K562 (cell line): ENCODE results near the gene SDF4. TPM values are rescaled to one million over a fixed set of nuclear protein-coding genes. Genes with fewer than 3 reads are reported as not detected.
A peak's percentile ranks its signal among the peaks of the same experiment; 100 is the strongest.

ENCODE experiments used
- ATAC-seq: fragments of 200-7000 bp; cut with Tn5 transposase; 3 replicates; pipeline ENCODE4 v1.9.1; 2020; ENCODE audit warnings: moderate library complexity
- BruUV-seq: library from RNA; stranded (reverse); fragments of 400-500 nt; replicated peaks from 2 replicates; lab custom pipeline; 2021; lab: Mats Ljungman, UMichigan
- CTCF ChIA-PET: fragments of 300-600 bp; formaldehyde crosslinking; extraction: SDS; loops from one replicate; lab custom pipeline; 2021; ENCODE audit warnings: low intra/inter-chr PET ratio; lab: Yijun Ruan, JAX
- POLR2A ChIA-PET: fragments of 300-600, 350-650 bp; sonication (Branson Sonifier 250); formaldehyde crosslinking; extraction: SDS; loops from one replicate; lab custom pipeline; 2021; ENCODE audit warnings: antibody characterized with exemption, inconsistent platforms; lab: Yijun Ruan, JAX
- DNase-seq, 4 experiments: peaks; one replicate each; pipeline versions ENCODE4 v3.0.0 to v3.0.0-alpha.2; 2011 to 2018; ENCODE audit warnings: low spot score in 3 of 4, mixed read lengths in 3 of 4; ENCODE audit errors: extremely low read depth in 1 of 4
- FAIRE-seq: peaks from 2 replicates; lab custom pipeline; 2011; peaks lifted over from hg19 to GRCh38; lab: Jason Lieb, UNC
- H2AFZ ChIP-seq: 2 replicates; pipeline ENCODE4 v1.6.0; 2011; ENCODE audit warnings: low read depth, low read length, control low read depth, inconsistent platforms
- H3K27ac ChIP-seq: fragments of 200-600 bp; 3 replicates; pipeline ENCODE4 v1.8.0; 2011; ENCODE audit warnings: low read depth, mild to moderate bottlenecking, control low read depth, inconsistent platforms, low read length, moderate library complexity, mixed read lengths; ENCODE audit errors: extremely low read depth
- H3K27me3 ChIP-seq, 2 experiments: fragments of 300-600 bp in 1 of 2; 2 replicates in 1 of 2; 3 replicates in 1 of 2; pipeline versions ENCODE4 v1.6.0 to v1.8.0; 2011; ENCODE audit warnings: inconsistent platforms in 2 of 2, low read length in 2 of 2, mild to moderate bottlenecking in 1 of 2, mixed read lengths in 1 of 2, moderate library complexity in 1 of 2; ENCODE audit not compliant: control insufficient read depth in 2 of 2, insufficient read depth in 2 of 2
- H3K36me3 ChIP-seq: fragments of 300-600 bp; 3 replicates; pipeline ENCODE4 v1.8.0; 2011; ENCODE audit warnings: mild to moderate bottlenecking, low read length, inconsistent platforms; ENCODE audit not compliant: control insufficient read depth, insufficient read depth
- H3K4me1 ChIP-seq, 2 experiments: fragments of 200-600 bp in 1 of 2; replicated peaks in 1 of 2; 2 replicates in 1 of 2; 3 replicates in 1 of 2; pipeline versions ENCODE4 v1.5.1 to v1.8.0; 2011; ENCODE audit warnings: inconsistent platforms in 2 of 2, low read length in 2 of 2, mild to moderate bottlenecking in 1 of 2, mixed read lengths in 1 of 2, moderate library complexity in 1 of 2; ENCODE audit not compliant: control insufficient read depth in 2 of 2, insufficient read depth in 2 of 2
- H3K4me2 ChIP-seq: 2 replicates; pipeline ENCODE4 v1.6.1; 2011; ENCODE audit warnings: low read length, control low read depth, inconsistent platforms, mixed read lengths; ENCODE audit not compliant: insufficient read depth
- H3K4me3 ChIP-seq: fragments of 200-600 bp; sonication (generic), shearing (Covaris generic); 2 replicates; pipeline ENCODE4 v1.5.1; 2016; ENCODE audit warnings: control low read depth, inconsistent platforms
- H3K79me2 ChIP-seq: fragments of 200-600 bp; 3 replicates; pipeline ENCODE4 v1.8.0; 2011; ENCODE audit warnings: low read length, inconsistent platforms; ENCODE audit not compliant: control insufficient read depth, insufficient read depth
- H3K9ac ChIP-seq, 2 experiments: 2 replicates each; pipeline versions ENCODE4 v1.6.0 to v1.6.1; 2011; ENCODE audit warnings: low read depth in 2 of 2, low read length in 2 of 2, control low read depth in 1 of 2, inconsistent platforms in 1 of 2, mild to moderate bottlenecking in 1 of 2, mixed read lengths in 1 of 2; ENCODE audit not compliant: insufficient read depth in 1 of 2
- H3K9me1 ChIP-seq: one replicate; pipeline ENCODE4 v1.6.0; 2011; ENCODE audit warnings: inconsistent platforms, mild to moderate bottlenecking, low read length, moderate library complexity; ENCODE audit not compliant: control insufficient read depth, insufficient read depth
- H3K9me3 ChIP-seq: replicated peaks from 2 replicates; pipeline ENCODE4 v1.5.1; 2011; ENCODE audit warnings: low read depth, low read length, inconsistent platforms; ENCODE audit not compliant: control insufficient read depth, insufficient read depth
- H4K20me1 ChIP-seq: replicated peaks from 2 replicates; pipeline ENCODE4 v1.6.1; 2011; ENCODE audit warnings: low read length, inconsistent platforms, mixed read lengths; ENCODE audit not compliant: control insufficient read depth, insufficient read depth
- DPF2 ChIP-seq: fragments of 450-650 bp; IDR thresholded peaks from 2 replicates; pipeline ENCODE4 v1.6.1; 2016
- FOXA3 ChIP-seq, 2 experiments: fragments of 450-650 bp in 1 of 2; sonication (generic) in 1 of 2; formaldehyde crosslinking; IDR thresholded peaks in 1 of 2; conservative IDR thresholded peaks in 1 of 2; 2 replicates each; pipeline versions ENCODE4 v1.4.0 to v1.8.0; 2020 to 2022; ENCODE audit warnings: mild to moderate bottlenecking in 2 of 2, missing genetic modification reagents in 1 of 2
- MAX ChIP-seq: sonication (generic); formaldehyde crosslinking; IDR thresholded peaks from 2 replicates; pipeline ENCODE4 v1.9.0; 2022; ENCODE audit warnings: mild to moderate bottlenecking, missing genetic modification reagents
- MIER1 ChIP-seq: fragments of 450-650 bp; IDR thresholded peaks from 2 replicates; pipeline ENCODE4 v1.6.1; 2016; ENCODE audit warnings: antibody characterized with exemption, mild to moderate bottlenecking, low read depth
- POLR2G ChIP-seq: fragments of 200-400 bp; formaldehyde crosslinking; IDR thresholded peaks from 2 replicates; pipeline ENCODE4 v1.6.1; 2017; ENCODE audit warnings: low read depth, mild to moderate bottlenecking, antibody characterized with exemption, low read length, moderate library complexity
- RAD21 ChIP-seq, 2 experiments: fragments of 250-450 bp in 1 of 2; fragments of 450-650 bp in 1 of 2; sonication (Bioruptor Pico) in 1 of 2; formaldehyde crosslinking in 1 of 2; IDR thresholded peaks in 1 of 2; conservative IDR thresholded peaks in 1 of 2; 2 replicates each; pipeline versions ENCODE4 v1.4.0 to v1.8.0; 2020 to 2022; ENCODE audit warnings: mild to moderate bottlenecking in 2 of 2, moderate library complexity in 1 of 2
- RBFOX2 ChIP-seq: fragments of 200-400 bp; formaldehyde crosslinking; IDR thresholded peaks from 2 replicates; pipeline ENCODE4 v1.6.1; 2017; ENCODE audit warnings: low read depth, mild to moderate bottlenecking, low read length, moderate library complexity
- ZBTB34 ChIP-seq: fragments of 250-450 bp; sonication (Bioruptor Pico); IDR thresholded peaks from 2 replicates; pipeline ENCODE4 v1.8.0; 2021; ENCODE audit warnings: mild to moderate bottlenecking, moderate library complexity
- ZC3H11A ChIP-seq: IDR thresholded peaks from 2 replicates; pipeline ENCODE4 v1.6.1; 2012; ENCODE audit warnings: low read depth, low read length, improper control_type of control experiment
- ZNF143 ChIP-seq: sonication (generic); formaldehyde crosslinking; IDR thresholded peaks from 2 replicates; pipeline ENCODE4 v1.9.0; 2022; ENCODE audit warnings: mild to moderate bottlenecking, missing genetic modification reagents
- ZNF79 ChIP-seq: fragments of 250-450 bp; sonication (Bioruptor Pico); IDR thresholded peaks from 2 replicates; pipeline ENCODE4 v1.4.0; 2020; ENCODE audit warnings: low read depth, mild to moderate bottlenecking, moderate library complexity
- ZZZ3 ChIP-seq: fragments of 450-650 bp; IDR thresholded peaks from 2 replicates; pipeline ENCODE4 v1.6.1; 2016; ENCODE audit warnings: antibody characterized with exemption, mild to moderate bottlenecking, moderate library complexity
- WGBS: fragments of 100-300 bp; shearing (Covaris generic); methylation state at CpG from one replicate; pipeline ENCODE4 v1.1.6; 2016; ENCODE audit warnings: low coverage, mixed read lengths; ENCODE audit not compliant: insufficient coverage; ENCODE audit errors: missing lambda C conversion rate; 5-methylcytosine and 5-hydroxymethylcytosine counted together
- in situ Hi-C: fragments of 300-500 bp; cut with MboI; formaldehyde crosslinking; loops from 4 replicates; pipeline ENCODE4 v1.15.0; 2018; ENCODE audit warnings: inconsistent platforms, mixed read lengths
- intact Hi-C: fragments of 100-400 bp; cut with micrococcal nuclease; formaldehyde crosslinking; loops from 2 replicates; pipeline ENCODE4 v1.14.2; 2022
- polyA plus RNA-seq, 8 experiments: library from polyadenylated mRNA; depleted of rRNA in 4 of 8; stranded (reverse) in 5 of 8; unstranded in 3 of 8; fragments of >200 nt; fragmentation: Nextera tagmentation in 2 of 8; fragmentation: Illumina TruSeq in 1 of 8; extraction: Ambion mirVana in 2 of 8; extraction: Trizol in 1 of 8; gene quantifications; 2 replicates each; pipeline versions ENCODE4 v1.2.1 to v1.2.3, GENCODE V29; 2011 to 2014; ENCODE audit warnings: inconsistent platforms in 1 of 8, missing spikeins in 1 of 8
- total RNA-seq, 7 experiments: library from RNA; depleted of rRNA in 6 of 7; stranded (reverse); fragments of >200 nt in 6 of 7; fragmentation: Illumina TruSeq in 2 of 7; extraction: Trizol in 2 of 7; gene quantifications; 2 replicates each; pipeline versions ENCODE4 v1.2.1 to v1.2.3, GENCODE V29; 2011 to 2021; ENCODE audit warnings: low replicate concordance in 1 of 7

SDF4 gene
- total and polyA plus RNA-seq, 9 of the 15 experiments (the other 6 are each of a cell fraction or from before 2014, with no cell fraction given): 0.35 to 160 (median 65.2) TPM

GRCh38 chr1:1230656-1231399, 973 bp downstream of the SDF4 start (continued):
- TF ChIP-seq RAD21 (CRISPR knock-in tag; conservative IDR thresholded peaks at IDR 0.05 in 1 of 2, IDR thresholded peaks at IDR 0.05 in 1 of 2): peak; percentile 24 to 59
- TF ChIP-seq ZZZ3: no peak
- TF ChIP-seq ZBTB34 (CRISPR knock-in tag): no peak
- TF ChIP-seq DPF2: 0 out of 2 replicates have a peak, but pooled peaks have one; percentile 13
- TF ChIP-seq MIER1: peak; percentile 53; the same call in 1 of the 2 replicates
- TF ChIP-seq, all 486 proteins: peak for 32

- peaks cover 68% of the 10 kb centered on the region; the same call in 2 of the 3 replicates for H3K36me3 ChIP-seq
- H3K79me2 ChIP-seq: peaks cover 94% of the 10 kb centered on the region
- H3K9ac ChIP-seq: peak overlapping the region in 1 of 2 experiments; percentile 99; a peak in 2 of 4 replicates
- BruUV-seq: no TSS peak
- H3K27ac ChIP-seq: no peak overlapping the region; the same call in 2 of the 3 replicates
- no peak for FAIRE-seq
- intact Hi-C loops: loop anchor here (5.0 kb wide), 1 partner anchor 107 kb away; no protein-coding TSS in a partner anchor
- POLR2A ChIA-PET: interaction anchor here (0.6 to 2.2 kb wide), 7 partner anchors 8 to 787 kb away, joined by 3 to 12 read pairs (median 3); no protein-coding TSS in a partner anchor
- H3K27me3 ChIP-seq: no peaks in the 10 kb centered on the region
- no peak overlapping the region for H2AFZ ChIP-seq
- no peak for ATAC-seq
- TF ChIP-seq FOXA3 (CRISPR knock-in tag; conservative IDR thresholded peaks at IDR 0.05 in 1 of 2, IDR thresholded peaks at IDR 0.05 in 1 of 2) (0 out of 4 replicates have a peak, but pooled peaks of 1 of the 2 experiments have one; percentile 26), RBFOX2 (peak; percentile 66), ZNF143 (CRISPR knock-in tag) (peak; percentile 14; the same call in 1 of the 2 replicates), MAX (CRISPR knock-in tag) (peak; percentile 52; the same call in 1 of the 2 replicates), POLR2G (peak; percentile 51; the same call in 1 of the 2 replicates), ZC3H11A (no peak), ZNF79 (CRISPR knock-in tag) (no peak)
- TF ChIP-seq, all 486 proteins: peak for 5
- H3K4me2 ChIP-seq: no peak overlapping the region
- peaks cover 6% of the 10 kb centered on the region; the same call in 1 of the 2 replicates for H4K20me1 ChIP-seq
- 92% methylated on average over 19 of the region's 19 CpGs for WGBS
- peaks cover 9% of the 10 kb centered on the region for H3K9me3 ChIP-seq
- no peak for DNase-seq
- CTCF ChIA-PET: no interaction called here
- peaks cover 6 to 82% of the 10 kb centered on the region in 2 experiments; a peak in 4 of 5 replicates for H3K4me1 ChIP-seq
- in situ Hi-C loops: no loop called here
- no peak overlapping the region for H3K4me3 ChIP-seq
- H3K9me1 ChIP-seq: no peaks in the 10 kb centered on the region
Observed at GRCh38 chr1:1229770-1230169, 2.0 kb downstream of the SDF4 start.
